Measurements from ENCODE around the gene TXN. TPM values are rescaled to one million over a fixed set of nuclear protein-coding genes. Genes with fewer than 3 reads are reported as not detected.
A peak's percentile ranks its signal among the peaks of the same experiment; 100 is the strongest.
"Not testable (repeated sequence)": the region's sequence is repeated elsewhere in the genome, so short reads cannot be mapped to it uniquely, and the experiment has no call there.

TXN gene
- total RNA-seq, 2 experiments from 2014 or later: 315 TPM

DNA sequence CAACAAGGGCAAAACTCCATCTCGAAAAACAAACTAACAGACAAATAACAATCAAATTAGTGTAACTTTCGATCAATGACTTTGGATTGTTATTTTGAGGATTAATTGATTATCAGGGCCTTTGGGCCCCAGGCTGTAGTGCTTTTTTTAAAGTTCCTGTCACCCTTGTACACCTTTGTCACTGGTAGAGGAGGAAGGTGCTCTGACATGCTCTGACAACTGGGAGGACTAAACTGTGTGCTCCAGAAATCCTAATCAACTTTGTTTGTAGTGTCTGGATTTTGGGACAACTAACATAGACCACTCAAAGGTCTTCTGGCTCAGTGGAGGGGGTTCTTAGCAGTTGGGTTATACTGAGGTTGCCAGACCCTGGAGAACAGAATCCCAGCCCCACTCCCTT, 1.8 kb downstream of the TXN start:
- DNase-seq: no peak
- CTCF ChIA-PET: no interaction called here
- H3K27me3 Mint-ChIP-seq: no peaks in the 10 kb centered on the region
- H3K4me3 Mint-ChIP-seq: peak overlapping the region; percentile 87
- peaks cover 67% of the 10 kb centered on the region for H3K4me1 Mint-ChIP-seq
- H3K9me3 Mint-ChIP-seq: no peaks in the 10 kb centered on the region
- peak overlapping the region; percentile 96 for H3K27ac Mint-ChIP-seq
- H3K36me3 Mint-ChIP-seq (ENCODE audit: low read depth): peaks cover 43% of the 10 kb centered on the region
- POLR2A ChIA-PET: no interaction called here

DNA sequence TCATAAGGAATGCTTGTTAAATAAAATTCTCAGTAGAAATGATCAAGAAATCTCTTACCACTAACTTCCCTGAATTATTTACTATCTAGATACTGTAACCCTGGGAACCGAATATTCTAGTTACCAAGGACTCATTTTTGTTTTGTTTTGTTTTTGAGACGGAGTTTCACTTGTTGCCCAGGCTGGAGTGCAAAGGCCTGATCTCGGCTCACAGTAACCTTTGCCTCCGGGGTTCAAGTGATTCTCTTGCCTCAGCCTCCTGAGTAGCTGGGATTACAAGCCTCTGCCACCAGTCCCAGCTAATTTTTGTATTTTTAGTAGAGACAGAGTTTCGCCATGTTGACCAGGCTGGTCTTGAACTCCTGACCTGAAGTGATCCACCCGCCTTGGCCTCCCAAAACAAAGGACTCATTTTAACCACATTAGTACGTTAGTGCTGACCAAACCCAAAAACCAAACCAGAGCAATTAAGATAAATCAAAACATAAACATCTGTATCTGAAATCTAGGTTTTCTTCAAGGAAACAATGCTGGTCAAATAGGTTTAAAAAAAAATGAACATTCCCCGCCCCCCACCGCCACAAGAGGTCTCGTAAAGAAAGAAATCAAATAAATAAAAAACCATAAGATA, 3.7 kb downstream of the TXN start:
- Mint-ChIP-seq H3K9me3 (no peaks in the 10 kb centered on the region), H3K27me3 (no peaks in the 10 kb centered on the region), H3K4me1 (peaks cover 59% of the 10 kb centered on the region), H3K27ac (peak overlapping the region; percentile 59), H3K4me3 (no peak overlapping the region), H3K36me3 (ENCODE audit: low read depth) (peaks cover 54% of the 10 kb centered on the region)
- POLR2A ChIA-PET: no interaction called here
- DNase-seq: no peak
- CTCF ChIA-PET: no interaction called here

DNA sequence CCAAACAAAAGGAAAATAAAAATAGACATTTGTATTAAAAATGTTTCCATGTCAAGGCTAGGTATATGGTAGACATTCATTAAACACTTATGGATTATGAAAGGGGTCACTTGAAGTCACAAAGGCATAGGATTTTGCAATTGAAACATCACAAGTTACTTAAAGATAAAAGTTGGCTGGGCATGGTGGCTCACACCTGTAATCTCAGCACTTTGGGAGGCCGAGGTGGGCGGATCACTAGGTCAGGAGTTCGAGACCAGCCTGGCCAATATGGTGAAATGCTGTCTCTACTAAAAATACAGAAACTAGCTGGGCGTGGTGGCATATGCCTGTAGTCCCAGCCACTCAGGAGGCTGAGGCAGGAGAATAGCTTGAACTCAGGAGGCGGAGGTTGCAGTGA, 4.5 kb downstream of the TXN start:
- H3K4me3 Mint-ChIP-seq, H3K27me3 Mint-ChIP-seq, DNase-seq, H3K27ac Mint-ChIP-seq, H3K9me3 Mint-ChIP-seq, POLR2A ChIA-PET, CTCF ChIA-PET: not testable (repeated sequence)
- Mint-ChIP-seq H3K36me3 (ENCODE audit: low read depth) (peaks cover 61% of the 10 kb centered on the region), H3K4me1 (peaks cover 52% of the 10 kb centered on the region)

DNA sequence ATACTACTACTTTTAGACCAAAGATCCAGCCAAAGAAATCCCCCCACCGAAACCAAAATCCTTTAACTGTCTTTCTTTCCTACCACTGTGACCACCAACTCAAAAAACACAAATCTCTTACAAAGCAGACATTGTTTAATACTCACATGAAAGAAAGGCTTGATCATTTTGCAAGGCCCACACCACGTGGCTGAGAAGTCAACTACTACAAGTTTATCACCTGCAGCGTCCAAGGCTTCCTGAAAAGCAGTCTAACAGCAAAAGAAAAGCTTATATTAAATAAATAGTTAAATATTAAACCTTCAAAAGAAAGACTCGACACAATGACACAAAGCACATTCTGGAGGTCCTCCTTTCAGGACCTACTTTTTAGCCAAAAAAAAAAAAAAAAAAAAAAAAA, 5.1 kb downstream of the TXN start:
- H3K4me1 Mint-ChIP-seq: peaks cover 52% of the 10 kb centered on the region
- peaks cover 65% of the 10 kb centered on the region for H3K36me3 Mint-ChIP-seq (ENCODE audit: low read depth)
- H3K9me3 Mint-ChIP-seq: no peaks in the 10 kb centered on the region
- no peak overlapping the region for H3K27ac Mint-ChIP-seq
- DNase-seq: no peak
- H3K4me3 Mint-ChIP-seq: no peak overlapping the region
- POLR2A ChIA-PET: no interaction called here
- CTCF ChIA-PET: no interaction called here
- H3K27me3 Mint-ChIP-seq: no peaks in the 10 kb centered on the region

DNA sequence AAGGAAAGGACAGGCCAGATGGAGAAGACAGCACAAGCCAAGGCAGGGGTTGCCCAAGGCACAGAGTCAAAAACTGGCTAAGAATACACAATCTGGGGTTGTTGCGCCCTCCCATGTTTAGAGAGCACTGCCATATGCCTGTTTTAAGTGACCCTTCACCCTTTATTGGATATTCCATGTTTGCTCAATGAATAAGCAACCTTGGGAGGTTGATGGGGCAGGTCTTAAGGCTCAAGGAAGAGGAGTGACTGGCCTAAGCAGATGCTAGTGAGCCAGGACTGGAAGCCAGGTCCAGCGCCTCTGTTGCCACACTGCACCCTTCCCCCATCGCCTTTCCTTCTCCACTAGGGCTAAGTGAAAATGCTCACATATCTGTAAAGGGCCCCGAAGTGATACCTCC, 6.7 kb downstream of the TXN start:
- H3K36me3 Mint-ChIP-seq (ENCODE audit: low read depth): peaks cover 66% of the 10 kb centered on the region
- no peaks in the 10 kb centered on the region for H3K27me3 Mint-ChIP-seq
- CTCF ChIA-PET: no interaction called here
- no peak for DNase-seq
- no peak overlapping the region for H3K27ac Mint-ChIP-seq
- peaks cover 48% of the 10 kb centered on the region for H3K4me1 Mint-ChIP-seq
- POLR2A ChIA-PET: interaction anchor here (0.6 kb wide), 1 partner anchor 1413 kb away, joined by 3 read pairs; no protein-coding TSS in a partner anchor
- H3K9me3 Mint-ChIP-seq: no peaks in the 10 kb centered on the region
- H3K4me3 Mint-ChIP-seq: no peak overlapping the region

DNA sequence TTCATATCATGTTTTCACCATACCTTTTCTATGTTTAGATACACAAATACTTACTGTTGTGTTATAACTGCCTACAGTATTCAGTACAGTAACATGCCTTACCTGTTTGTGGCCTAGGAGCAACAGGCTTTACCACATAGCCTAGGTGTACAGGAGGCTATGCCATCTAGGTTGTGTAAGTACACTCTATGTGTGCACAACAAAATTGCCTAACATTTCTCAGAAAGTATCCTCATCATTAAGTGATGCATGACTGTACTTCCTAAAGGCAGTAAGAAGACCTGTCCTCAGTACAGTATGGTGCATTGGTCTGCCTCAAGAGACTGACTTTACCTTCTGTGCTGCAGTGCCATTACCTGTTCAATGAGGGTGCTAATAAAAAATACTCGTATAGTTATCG, 7.9 kb downstream of the TXN start:
- Mint-ChIP-seq H3K27ac (no peak overlapping the region), H3K4me3 (no peak overlapping the region), H3K36me3 (ENCODE audit: low read depth) (peaks cover 74% of the 10 kb centered on the region), H3K4me1 (peaks cover 36% of the 10 kb centered on the region), H3K27me3 (no peaks in the 10 kb centered on the region), H3K9me3 (no peaks in the 10 kb centered on the region)
- POLR2A ChIA-PET: no interaction called here
- CTCF ChIA-PET: no interaction called here
- DNase-seq: no peak

DNA sequence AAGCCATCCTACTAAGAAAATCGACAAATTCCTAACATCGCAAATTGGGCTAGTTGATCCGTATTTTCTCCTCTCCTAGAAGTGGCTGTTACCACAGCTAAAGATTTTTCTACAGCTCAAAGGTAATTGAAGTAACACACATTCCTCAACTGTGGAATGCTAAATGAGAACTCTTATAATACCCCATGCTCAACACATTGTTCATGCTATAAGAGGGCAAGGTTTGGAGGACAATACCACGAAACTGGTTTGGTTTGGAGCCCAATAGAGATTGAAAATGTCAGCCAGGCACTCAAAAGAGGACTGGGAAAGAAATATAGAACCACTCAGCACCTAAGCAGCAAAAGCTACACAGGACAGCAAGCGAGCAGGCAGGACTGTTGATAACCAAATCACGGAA, 10.1 kb downstream of the TXN start:
- peaks cover 69% of the 10 kb centered on the region for H3K36me3 Mint-ChIP-seq (ENCODE audit: low read depth)
- peaks cover 19% of the 10 kb centered on the region for H3K4me1 Mint-ChIP-seq
- no peaks in the 10 kb centered on the region for H3K9me3 Mint-ChIP-seq
- no peak overlapping the region for H3K27ac Mint-ChIP-seq
- POLR2A ChIA-PET: no interaction called here
- DNase-seq: no peak
- CTCF ChIA-PET: interaction anchor here (0.6 kb wide), 1 partner anchor 10 kb away, joined by 7 read pairs; the partner anchor contains the start of gene TXN
- no peak overlapping the region for H3K4me3 Mint-ChIP-seq
- no peaks in the 10 kb centered on the region for H3K27me3 Mint-ChIP-seq

DNA sequence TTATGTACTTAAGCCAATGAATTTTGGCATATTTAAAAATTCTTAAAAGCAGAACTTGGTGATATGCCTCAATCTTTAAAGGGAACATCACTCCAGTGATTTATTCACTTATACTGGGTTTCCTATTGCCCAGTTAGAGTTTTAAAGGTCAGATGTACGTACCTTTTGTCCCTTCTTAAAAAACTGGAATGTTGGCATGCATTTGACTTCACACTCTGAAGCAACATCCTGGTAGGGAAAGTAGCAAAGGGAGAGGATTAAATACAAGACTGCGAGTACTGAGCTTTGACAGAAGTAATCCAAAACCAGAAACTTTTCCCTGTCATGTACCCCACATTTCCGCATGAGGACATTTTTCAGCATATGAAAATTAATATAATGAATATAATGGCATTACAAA, 11.7 kb downstream of the TXN start:
- CTCF ChIA-PET: no interaction called here
- Mint-ChIP-seq H3K4me1 (peaks cover 7% of the 10 kb centered on the region), H3K4me3 (no peak overlapping the region), H3K36me3 (ENCODE audit: low read depth) (peaks cover 56% of the 10 kb centered on the region), H3K27ac (no peak overlapping the region), H3K9me3 (no peaks in the 10 kb centered on the region), H3K27me3 (no peaks in the 10 kb centered on the region)
- no peak for DNase-seq
- POLR2A ChIA-PET: no interaction called here

DNA sequence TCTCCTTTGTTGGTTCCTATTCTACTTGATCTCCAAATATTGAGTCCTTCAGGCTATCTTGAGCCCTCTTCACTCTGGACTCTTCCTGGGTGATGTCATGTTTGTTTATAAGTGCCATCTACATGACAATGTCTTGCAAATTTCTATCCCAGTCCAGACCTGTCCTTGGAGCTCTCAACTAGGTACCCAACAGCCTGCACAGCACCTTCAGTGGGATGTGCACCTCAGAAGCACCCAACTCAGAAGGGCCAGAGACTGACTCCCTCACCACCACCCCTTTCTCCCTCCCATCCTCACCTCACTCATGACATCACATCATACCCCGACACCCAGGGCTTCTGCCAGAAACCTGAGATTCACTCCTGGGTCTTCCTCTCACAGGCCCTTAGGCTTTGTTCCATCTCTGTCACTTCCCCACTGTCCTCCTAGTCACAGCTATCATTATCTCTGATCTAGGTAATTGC, 14.4 kb downstream of the TXN start:
- CTCF ChIA-PET: interaction anchor here (0.6 kb wide), 1 partner anchor 58 kb away, joined by 5 read pairs; no protein-coding TSS in a partner anchor
- H3K4me1 Mint-ChIP-seq: no peaks in the 10 kb centered on the region
- no peak for DNase-seq
- no peak overlapping the region for H3K27ac Mint-ChIP-seq
- H3K4me3 Mint-ChIP-seq: no peak overlapping the region
- no peaks in the 10 kb centered on the region for H3K9me3 Mint-ChIP-seq
- POLR2A ChIA-PET: interaction anchor here (1.3 to 1.4 kb wide), 2 partner anchors 15 kb away, joined by 4 to 7 read pairs; partner anchors contain the start of gene TXN
- H3K27me3 Mint-ChIP-seq: no peaks in the 10 kb centered on the region
- H3K36me3 Mint-ChIP-seq (ENCODE audit: low read depth): peaks cover 38% of the 10 kb centered on the region

DNA sequence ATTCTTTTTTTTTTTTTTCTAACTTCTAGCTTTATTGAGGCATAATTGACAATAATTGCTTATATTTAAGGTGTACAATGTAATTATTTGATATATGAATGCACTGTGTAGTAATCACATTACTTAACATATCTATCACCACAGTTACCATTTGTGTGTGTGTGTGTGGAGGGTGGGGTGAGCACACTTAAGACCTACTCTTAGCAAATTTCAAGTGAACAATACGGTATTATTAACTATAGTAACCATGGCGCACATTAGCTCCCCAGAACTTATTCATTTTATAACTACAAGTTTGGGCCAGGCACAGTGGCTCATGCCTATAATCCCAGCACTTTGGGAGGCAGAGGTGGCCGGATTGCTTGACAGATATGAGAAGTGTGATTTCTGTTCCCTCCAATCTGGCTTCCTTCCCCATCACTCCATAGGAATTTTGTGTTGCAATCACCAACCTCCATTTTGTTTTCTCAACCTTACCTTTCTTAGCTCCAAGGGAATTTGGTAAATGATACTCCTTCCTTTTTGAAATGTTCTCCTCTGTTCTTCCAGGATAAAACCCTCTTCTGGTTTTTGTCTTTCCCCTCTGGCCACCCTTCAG, 14.9 kb downstream of the TXN start:
- no peak overlapping the region for H3K4me3 Mint-ChIP-seq
- DNase-seq: no peak
- ChIA-PET POLR2A (interaction anchor here (1.3 to 1.4 kb wide), 2 partner anchors 15 to 85 kb away, joined by 3 to 7 read pairs; partner anchors contain the start of gene TXN), CTCF (interaction anchor here (0.6 kb wide), 1 partner anchor 57 kb away, joined by 5 read pairs; no protein-coding TSS in a partner anchor)
- no peaks in the 10 kb centered on the region for H3K9me3 Mint-ChIP-seq
- no peaks in the 10 kb centered on the region for H3K4me1 Mint-ChIP-seq
- no peak overlapping the region for H3K27ac Mint-ChIP-seq
- H3K27me3 Mint-ChIP-seq: no peaks in the 10 kb centered on the region
- peaks cover 32% of the 10 kb centered on the region for H3K36me3 Mint-ChIP-seq (ENCODE audit: low read depth)

DNA sequence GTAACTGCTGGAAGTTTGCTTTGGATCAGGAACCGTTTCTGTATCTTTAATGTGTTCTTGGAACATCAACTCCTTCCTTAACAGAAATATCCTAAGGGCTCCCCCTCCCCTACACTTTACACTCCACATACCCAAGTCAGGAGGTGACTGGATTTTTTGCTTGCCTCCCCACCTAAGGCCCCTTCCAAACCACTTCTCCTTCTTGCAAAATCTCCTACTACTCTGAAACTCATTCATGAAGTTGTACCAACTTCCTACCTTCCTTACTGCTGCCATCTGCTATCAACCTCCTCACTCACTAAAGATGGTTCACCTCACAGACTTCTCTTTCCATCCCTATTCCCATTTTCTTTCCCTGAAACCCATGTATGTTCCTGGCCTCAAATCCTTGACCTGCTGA, 16.1 kb downstream of the TXN start:
- CTCF ChIA-PET: no interaction called here

DNA sequence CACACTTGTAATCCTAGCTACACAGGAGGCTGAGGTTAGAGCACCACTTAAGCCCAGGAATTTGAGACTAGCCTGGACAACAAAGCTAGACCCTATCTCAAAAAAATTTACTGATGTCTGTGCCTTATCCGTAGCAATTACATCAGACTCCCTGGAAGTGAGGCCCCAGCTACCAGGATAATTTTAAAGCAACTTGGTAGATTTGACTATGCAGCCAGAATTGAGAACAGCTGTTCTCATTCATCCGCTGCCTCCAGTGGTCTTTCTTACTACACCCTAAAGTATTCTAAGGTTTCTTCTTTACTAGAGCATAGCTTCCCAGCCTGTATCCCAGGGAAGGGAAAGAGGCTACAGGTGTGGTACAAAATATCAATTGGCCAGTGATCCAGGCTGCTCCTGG, 28.0 kb downstream of the TXN start:
- CTCF ChIA-PET: no interaction called here
- no peaks in the 10 kb centered on the region for H3K9me3 Mint-ChIP-seq

More for the DNA sequence above, 16.1 kb downstream of the TXN start:
- H3K9me3 Mint-ChIP-seq: no peaks in the 10 kb centered on the region
- H3K4me1 Mint-ChIP-seq: no peaks in the 10 kb centered on the region
- H3K27ac Mint-ChIP-seq: no peak overlapping the region
- peaks cover 24% of the 10 kb centered on the region for H3K36me3 Mint-ChIP-seq (ENCODE audit: low read depth)
- no peak for DNase-seq
- H3K4me3 Mint-ChIP-seq: no peak overlapping the region
- POLR2A ChIA-PET: interaction anchor here (1.3 to 1.4 kb wide), 2 partner anchors 17 to 84 kb away, joined by 3 to 7 read pairs; partner anchors contain the start of gene TXN
- H3K27me3 Mint-ChIP-seq: no peaks in the 10 kb centered on the region

DNA sequence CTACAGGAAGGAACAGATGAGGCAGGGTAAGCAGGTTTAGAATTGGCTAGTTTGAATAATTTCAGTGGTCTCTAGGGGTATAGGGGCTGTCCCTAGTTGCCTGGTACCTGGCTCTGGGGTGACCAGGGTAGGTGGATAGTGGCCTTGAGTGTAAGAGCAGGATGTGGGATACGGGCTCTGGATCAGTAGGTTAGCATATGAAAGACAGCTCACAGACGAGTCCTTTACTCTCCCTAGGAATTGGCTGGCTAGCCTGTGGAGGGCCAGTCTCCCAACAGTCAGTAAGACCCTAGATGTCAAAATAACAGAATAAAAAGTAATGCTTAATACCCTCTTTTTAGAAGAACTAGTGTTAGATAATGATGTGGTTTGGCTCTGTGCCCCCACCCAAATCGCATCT, 31.7 kb downstream of the TXN start:
- Mint-ChIP-seq H3K4me1 (no peaks in the 10 kb centered on the region), H3K9me3 (no peaks in the 10 kb centered on the region), H3K4me3 (no peak overlapping the region), H3K36me3 (ENCODE audit: low read depth) (no peaks in the 10 kb centered on the region), H3K27ac (no peak overlapping the region), H3K27me3 (peaks cover 16% of the 10 kb centered on the region)
- POLR2A ChIA-PET: no interaction called here
- DNase-seq: no peak
- CTCF ChIA-PET: no interaction called here

More for the DNA sequence above, 28.0 kb downstream of the TXN start:
- DNase-seq: no peak
- H3K4me3 Mint-ChIP-seq: no peak overlapping the region
- no peaks in the 10 kb centered on the region for H3K36me3 Mint-ChIP-seq (ENCODE audit: low read depth)
- peaks cover 14% of the 10 kb centered on the region for H3K27me3 Mint-ChIP-seq
- H3K4me1 Mint-ChIP-seq: no peaks in the 10 kb centered on the region
- POLR2A ChIA-PET: no interaction called here
- H3K27ac Mint-ChIP-seq: no peak overlapping the region

DNA sequence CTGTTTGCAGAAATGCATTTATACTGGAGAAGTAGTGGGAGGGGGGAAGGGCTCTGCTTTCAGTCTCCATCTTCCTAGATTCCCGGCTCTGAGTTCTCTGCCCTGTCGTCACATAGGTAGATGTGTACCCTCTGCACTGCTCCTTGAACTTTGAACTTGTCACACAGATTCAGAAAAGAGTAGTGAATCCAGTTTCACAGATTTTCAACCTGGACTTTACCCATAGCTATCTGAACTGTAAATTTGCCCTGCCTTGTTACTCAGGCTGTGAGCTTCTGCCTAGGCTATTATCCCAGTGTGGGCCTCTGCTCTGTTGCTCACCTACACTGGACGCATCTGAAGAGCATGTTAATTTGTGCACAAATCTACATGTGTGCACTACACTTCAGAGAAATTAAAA, 35.5 kb downstream of the TXN start:
- Mint-ChIP-seq H3K27me3 (peaks cover 21% of the 10 kb centered on the region), H3K27ac (no peak overlapping the region), H3K4me1 (peaks cover 2% of the 10 kb centered on the region), H3K36me3 (ENCODE audit: low read depth) (no peaks in the 10 kb centered on the region), H3K9me3 (no peaks in the 10 kb centered on the region), H3K4me3 (no peak overlapping the region)
- ChIA-PET POLR2A (interaction anchor here (1.6 kb wide), 1 partner anchor 22 kb away, joined by 3 read pairs; no protein-coding TSS in a partner anchor), CTCF (interaction anchor here (0.6 to 1.2 kb wide), 2 partner anchors 316 to 334 kb away, joined by 3 to 4 read pairs; no protein-coding TSS in a partner anchor)
- DNase-seq: no peak
